ENCODE data around the gene YPEL4. TPM values are rescaled to one million over a fixed set of nuclear protein-coding genes. Genes with fewer than 3 reads are reported as not detected.

The YPEL4 gene
- total RNA-seq, 2 experiments from 2014 or later = 5.6 to 7.3 TPM

DNA sequence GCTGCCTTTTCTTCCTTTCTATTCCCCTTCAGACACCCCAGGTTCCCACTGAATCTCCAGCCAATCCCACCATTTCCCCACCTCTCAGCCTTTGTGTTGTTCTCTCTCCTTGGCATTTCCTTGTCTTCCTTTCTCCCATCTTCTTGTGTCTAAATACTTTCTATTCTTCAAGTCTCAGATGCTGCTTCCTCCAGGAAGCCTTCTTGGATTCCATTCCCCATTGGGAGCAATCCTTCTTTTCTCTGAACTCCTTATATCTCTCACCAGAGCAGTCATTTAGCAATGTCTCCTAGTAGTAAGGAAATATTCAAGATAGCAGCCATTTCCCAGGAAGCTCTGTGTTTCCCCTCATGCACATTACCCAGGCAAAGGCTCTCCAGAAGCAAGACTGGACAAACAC lies 15.4 kb downstream of the YPEL4 start:
- CTCF ChIA-PET = no interaction called here

DNA sequence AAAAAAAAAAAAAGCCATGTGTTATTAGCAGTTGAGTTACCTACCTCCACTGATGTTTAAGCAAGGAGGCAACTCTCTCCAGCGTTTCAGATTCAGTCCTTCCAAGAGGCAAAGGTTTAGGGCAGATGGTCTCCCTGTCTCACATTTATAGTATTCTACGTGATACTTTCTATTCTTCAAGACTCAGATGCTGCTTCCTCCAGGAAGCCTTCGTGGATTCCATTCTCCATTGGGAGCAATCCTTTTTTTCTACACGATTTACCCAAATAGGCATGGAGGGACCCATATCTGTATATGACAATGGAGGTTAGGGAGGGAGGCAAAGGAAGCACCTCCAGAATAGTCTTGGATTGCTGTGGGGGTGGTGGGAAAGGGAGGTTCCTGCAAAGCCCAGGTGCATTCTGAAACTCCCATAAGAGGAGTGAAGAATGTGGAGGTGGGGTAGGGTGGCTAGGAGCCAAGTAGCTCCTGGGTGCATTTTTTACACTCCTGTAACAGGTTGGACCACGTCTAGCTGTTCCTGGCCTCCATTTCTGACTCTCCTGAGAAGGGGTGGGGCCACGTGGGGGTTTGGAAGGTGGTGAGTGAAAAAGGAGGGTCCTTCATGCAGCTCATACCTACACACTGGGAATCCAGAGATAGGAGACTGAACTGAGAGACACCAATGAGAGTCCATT lies 16.2 kb downstream of the YPEL4 start:
- H3K9me3 Mint-ChIP-seq = no peaks in the 10 kb centered on the region
- peaks cover 10% of the 10 kb centered on the region for H3K4me1 ChIP-seq (ENCODE audit: insufficient read depth, low read length)
- H3K36me3 Mint-ChIP-seq (ENCODE audit: low read depth) = no peaks in the 10 kb centered on the region
- no peak for DNase-seq
- intact Hi-C loops (cut with DNase I, micrococcal nuclease) = no loop called here
- no peak overlapping the region for H3K27ac ChIP-seq (ENCODE audit: low read depth in 1 of 2, low read length in 2 of 2)
- H3K27me3 ChIP-seq (ENCODE audit: control insufficient read depth in 1 of 2, insufficient read depth in 2 of 2, low read length in 2 of 2) = peaks cover 13 to 24% of the 10 kb centered on the region in 2 experiments
- H3K27ac Mint-ChIP-seq = no peak overlapping the region
- no peak overlapping the region for H3K4me3 Mint-ChIP-seq
- TF ChIP-seq, protein P1, sequence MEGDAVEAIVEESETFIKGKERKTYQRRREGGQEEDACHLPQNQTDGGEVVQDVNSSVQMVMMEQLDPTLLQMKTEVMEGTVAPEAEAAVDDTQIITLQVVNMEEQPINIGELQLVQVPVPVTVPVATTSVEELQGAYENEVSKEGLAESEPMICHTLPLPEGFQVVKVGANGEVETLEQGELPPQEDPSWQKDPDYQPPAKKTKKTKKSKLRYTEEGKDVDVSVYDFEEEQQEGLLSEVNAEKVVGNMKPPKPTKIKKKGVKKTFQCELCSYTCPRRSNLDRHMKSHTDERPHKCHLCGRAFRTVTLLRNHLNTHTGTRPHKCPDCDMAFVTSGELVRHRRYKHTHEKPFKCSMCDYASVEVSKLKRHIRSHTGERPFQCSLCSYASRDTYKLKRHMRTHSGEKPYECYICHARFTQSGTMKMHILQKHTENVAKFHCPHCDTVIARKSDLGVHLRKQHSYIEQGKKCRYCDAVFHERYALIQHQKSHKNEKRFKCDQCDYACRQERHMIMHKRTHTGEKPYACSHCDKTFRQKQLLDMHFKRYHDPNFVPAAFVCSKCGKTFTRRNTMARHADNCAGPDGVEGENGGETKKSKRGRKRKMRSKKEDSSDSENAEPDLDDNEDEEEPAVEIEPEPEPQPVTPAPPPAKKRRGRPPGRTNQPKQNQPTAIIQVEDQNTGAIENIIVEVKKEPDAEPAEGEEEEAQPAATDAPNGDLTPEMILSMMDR (IDR thresholded peaks at IDR 0.05) = no peak
- H3K9me3 ChIP-seq (ENCODE audit: control insufficient read depth in 1 of 2, insufficient read depth in 1 of 2, low read length in 2 of 2) = no peaks in the 10 kb centered on the region
- no peak overlapping the region for H3K4me3 ChIP-seq (ENCODE audit: low read length)
- H3K36me3 ChIP-seq (ENCODE audit: insufficient read depth, low read length) = no peaks in the 10 kb centered on the region
- H3K4me1 Mint-ChIP-seq (ENCODE audit: low read depth) = peaks cover 9% of the 10 kb centered on the region
- ChIA-PET POLR2A (no interaction called here), CTCF (interaction anchor here (1.2 kb wide), 1 partner anchor 11 kb away, joined by 3 read pairs; no protein-coding TSS in a partner anchor)
- H3K27me3 Mint-ChIP-seq = peaks cover 48% of the 10 kb centered on the region
- ATAC-seq (ENCODE audit: poor library complexity) = no peak

More for the DNA sequence above, 15.4 kb downstream of the YPEL4 start:
- Histone ChIP-seq H3K27me3 (ENCODE audit: control insufficient read depth in 1 of 2, insufficient read depth in 2 of 2, low read length in 2 of 2) (peaks cover 16 to 24% of the 10 kb centered on the region in 2 experiments), H3K4me3 (ENCODE audit: low read length) (no peak overlapping the region), H3K27ac (ENCODE audit: low read depth in 1 of 2, low read length in 2 of 2) (no peak overlapping the region), H3K36me3 (ENCODE audit: insufficient read depth, low read length) (no peaks in the 10 kb centered on the region), H3K4me1 (ENCODE audit: insufficient read depth, low read length) (peaks cover 18% of the 10 kb centered on the region), H3K9me3 (ENCODE audit: control insufficient read depth in 1 of 2, insufficient read depth in 1 of 2, low read length in 2 of 2) (no peaks in the 10 kb centered on the region)
- Mint-ChIP-seq H3K4me3 (no peak overlapping the region), H3K27ac (no peak overlapping the region), H3K4me1 (ENCODE audit: low read depth) (peaks cover 16% of the 10 kb centered on the region), H3K36me3 (ENCODE audit: low read depth) (no peaks in the 10 kb centered on the region), H3K9me3 (no peaks in the 10 kb centered on the region), H3K27me3 (peaks cover 54% of the 10 kb centered on the region)
- DNase-seq (no peak), ATAC-seq (ENCODE audit: poor library complexity) (no peak)
- intact Hi-C loops (cut with DNase I, micrococcal nuclease) = no loop called here
- TF ChIP-seq, protein P1 (IDR thresholded peaks at IDR 0.05) = no peak
- POLR2A ChIA-PET = no interaction called here

DNA sequence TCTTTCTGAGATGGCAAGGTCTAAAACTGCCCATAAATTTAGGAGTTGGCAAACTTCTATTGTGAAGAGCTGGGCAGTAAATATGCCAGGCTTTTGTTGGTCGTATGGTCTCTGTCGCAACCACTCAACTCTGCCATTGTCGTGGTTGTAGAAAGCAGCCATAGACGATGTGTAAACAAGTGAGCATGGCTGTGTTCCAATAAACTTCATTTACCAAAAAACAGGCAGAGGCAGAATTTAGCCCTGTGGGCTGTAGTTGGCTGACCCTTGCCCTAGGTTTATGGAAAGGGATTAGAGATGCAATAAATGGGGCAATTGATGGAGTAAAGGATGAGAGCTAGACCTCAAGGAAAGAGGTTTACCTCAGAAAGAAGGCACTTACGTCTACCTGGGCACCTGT lies 17.6 kb downstream of the YPEL4 start:
- Mint-ChIP-seq H3K9me3 (no peaks in the 10 kb centered on the region), H3K4me1 (ENCODE audit: low read depth) (no peaks in the 10 kb centered on the region), H3K27me3 (peaks cover 36% of the 10 kb centered on the region), H3K4me3 (no peak overlapping the region), H3K36me3 (ENCODE audit: low read depth) (no peaks in the 10 kb centered on the region), H3K27ac (no peak overlapping the region)
- Histone ChIP-seq H3K4me3 (ENCODE audit: low read length) (no peak overlapping the region), H3K4me1 (ENCODE audit: insufficient read depth, low read length) (no peaks in the 10 kb centered on the region), H3K27ac (ENCODE audit: low read depth in 1 of 2, low read length in 2 of 2) (no peak overlapping the region), H3K36me3 (ENCODE audit: insufficient read depth, low read length) (no peaks in the 10 kb centered on the region), H3K9me3 (ENCODE audit: control insufficient read depth in 1 of 2, insufficient read depth in 1 of 2, low read length in 2 of 2) (no peaks in the 10 kb centered on the region), H3K27me3 (ENCODE audit: control insufficient read depth in 1 of 2, insufficient read depth in 2 of 2, low read length in 2 of 2) (peaks cover 12% of the 10 kb centered on the region in 2 experiments)
- intact Hi-C loops (cut with DNase I, micrococcal nuclease) = no loop called here
- TF ChIP-seq, protein P1 (IDR thresholded peaks at IDR 0.05) = no peak
- ChIA-PET CTCF (interaction anchor here (1.2 kb wide), 1 partner anchor 12 kb away, joined by 3 read pairs; no protein-coding TSS in a partner anchor), POLR2A (no interaction called here)
- DNase-seq (no peak), ATAC-seq (ENCODE audit: poor library complexity) (no peak)

All from CD4-positive, alpha-beta T cell (primary cell).